ENCODE results near the gene ART1. TPM values are rescaled to one million over a fixed set of nuclear protein-coding genes. Genes with fewer than 3 reads are reported as not detected.

ART1 gene
- total RNA-seq, 2 experiments from 2014 or later: not detected

- ATAC-seq (no peak), DNase-seq (no peak)
Observed at GRCh38 chr11:3684129-3684818, 39.3 kb downstream of the ART1 start.

GRCh38 chr11:3684819-3685172, 39.9 kb downstream of the ART1 start:
- Mint-ChIP-seq H3K4me1 (peaks cover 4% of the 10 kb centered on the region), H3K36me3 (peaks cover 55% of the 10 kb centered on the region), H3K27ac (no peak overlapping the region), H3K4me3 (no peak overlapping the region), H3K27me3 (no peaks in the 10 kb centered on the region), H3K9me3 (ENCODE audit: low read depth) (no peaks in the 10 kb centered on the region)
- ATAC-seq (no peak), DNase-seq (no peak)
- CTCF ChIA-PET: interaction anchor here (2.2 kb wide), 1 partner anchor 123 kb away, joined by 10 read pairs; the partner anchor contains the start of gene PGAP2

More at GRCh38 chr11:3684129-3684818, 39.3 kb downstream of the ART1 start:
- no peaks in the 10 kb centered on the region for H3K27me3 Mint-ChIP-seq
- H3K36me3 Mint-ChIP-seq: peaks cover 59% of the 10 kb centered on the region
- H3K27ac Mint-ChIP-seq: no peak overlapping the region
- peaks cover 4% of the 10 kb centered on the region for H3K4me1 Mint-ChIP-seq
- CTCF ChIA-PET: interaction anchor here (2.2 kb wide), 1 partner anchor 124 kb away, joined by 10 read pairs; the partner anchor contains the start of gene PGAP2
- no peaks in the 10 kb centered on the region for H3K9me3 Mint-ChIP-seq (ENCODE audit: low read depth)
- H3K4me3 Mint-ChIP-seq: no peak overlapping the region

GRCh38 chr11:3685923-3686322, 41.0 kb downstream of the ART1 start:
- ATAC-seq: no peak
- Mint-ChIP-seq H3K27me3 (no peaks in the 10 kb centered on the region), H3K27ac (no peak overlapping the region), H3K9me3 (ENCODE audit: low read depth) (no peaks in the 10 kb centered on the region), H3K36me3 (peaks cover 51% of the 10 kb centered on the region), H3K4me1 (peaks cover 4% of the 10 kb centered on the region), H3K4me3 (no peak overlapping the region)
- no peak for DNase-seq
- CTCF ChIA-PET: no interaction called here

GRCh38 chr11:3686751-3687150, 41.8 kb downstream of the ART1 start:
- DNase-seq: no peak
- H3K36me3 Mint-ChIP-seq: peaks cover 51% of the 10 kb centered on the region
- H3K27me3 Mint-ChIP-seq: no peaks in the 10 kb centered on the region
- no peak overlapping the region for H3K27ac Mint-ChIP-seq
- CTCF ChIA-PET: no interaction called here
- no peak overlapping the region for H3K4me3 Mint-ChIP-seq
- H3K9me3 Mint-ChIP-seq (ENCODE audit: low read depth): no peaks in the 10 kb centered on the region
- ATAC-seq: no peak
- peaks cover 4% of the 10 kb centered on the region for H3K4me1 Mint-ChIP-seq

GRCh38 chr11:3700410-3700809, 55.5 kb downstream of the ART1 start:
- Mint-ChIP-seq H3K9me3 (ENCODE audit: low read depth) (no peaks in the 10 kb centered on the region), H3K4me1 (peaks cover 2% of the 10 kb centered on the region), H3K36me3 (peaks cover 52% of the 10 kb centered on the region), H3K27me3 (no peaks in the 10 kb centered on the region), H3K27ac (no peak overlapping the region), H3K4me3 (no peak overlapping the region)
- DNase-seq (no peak), ATAC-seq (no peak)
- CTCF ChIA-PET: no interaction called here

- H3K27me3 Mint-ChIP-seq: no peaks in the 10 kb centered on the region
- CTCF ChIA-PET: no interaction called here
- H3K9me3 Mint-ChIP-seq (ENCODE audit: low read depth): no peaks in the 10 kb centered on the region
- ATAC-seq (no peak), DNase-seq (no peak)
- H3K4me1 Mint-ChIP-seq: peaks cover 2% of the 10 kb centered on the region
- peaks cover 50% of the 10 kb centered on the region for H3K36me3 Mint-ChIP-seq
- no peak overlapping the region for H3K27ac Mint-ChIP-seq
- no peak overlapping the region for H3K4me3 Mint-ChIP-seq
Observed at GRCh38 chr11:3700910-3701309, 56.0 kb downstream of the ART1 start.

- Mint-ChIP-seq H3K9me3 (ENCODE audit: low read depth) (no peaks in the 10 kb centered on the region), H3K27ac (no peak overlapping the region), H3K36me3 (peaks cover 52% of the 10 kb centered on the region), H3K4me3 (no peak overlapping the region), H3K4me1 (peaks cover 2% of the 10 kb centered on the region), H3K27me3 (no peaks in the 10 kb centered on the region)
- ATAC-seq: no peak
- no peak for DNase-seq
- CTCF ChIA-PET: no interaction called here
Observed at GRCh38 chr11:3703383-3703782, 58.5 kb downstream of the ART1 start.

GRCh38 chr11:3707176-3707575, 62.2 kb downstream of the ART1 start:
- Mint-ChIP-seq H3K27ac (no peak overlapping the region), H3K4me3 (no peak overlapping the region), H3K9me3 (ENCODE audit: low read depth) (no peaks in the 10 kb centered on the region), H3K4me1 (peaks cover 4% of the 10 kb centered on the region), H3K27me3 (no peaks in the 10 kb centered on the region), H3K36me3 (peaks cover 47% of the 10 kb centered on the region)
- DNase-seq: no peak
- CTCF ChIA-PET: no interaction called here
- no peak for ATAC-seq

- Mint-ChIP-seq H3K9me3 (ENCODE audit: low read depth) (no peaks in the 10 kb centered on the region), H3K27ac (no peak overlapping the region), H3K27me3 (no peaks in the 10 kb centered on the region), H3K4me1 (peaks cover 4% of the 10 kb centered on the region), H3K36me3 (peaks cover 52% of the 10 kb centered on the region), H3K4me3 (no peak overlapping the region)
- ATAC-seq (no peak), DNase-seq (no peak)
- CTCF ChIA-PET: interaction anchor here (2.3 to 2.7 kb wide), 2 partner anchors 11 to 99 kb away, joined by 8 to 14 read pairs; partner anchors contain the start of gene PGAP2
Observed at GRCh38 chr11:3709977-3710376, 65.0 kb downstream of the ART1 start.

GRCh38 chr11:3710485-3711259, 65.7 kb downstream of the ART1 start:
- CTCF ChIA-PET: interaction anchor here (1.6 to 2.7 kb wide), 3 partner anchors 10 to 98 kb away, joined by 4 to 14 read pairs (median 8); partner anchors contain the start of gene PGAP2
- peaks cover 52% of the 10 kb centered on the region for H3K36me3 Mint-ChIP-seq

GRCh38 chr11:3712274-3712673, 67.3 kb downstream of the ART1 start:
- DNase-seq (no peak), ATAC-seq (no peak)
- H3K27me3 Mint-ChIP-seq: no peaks in the 10 kb centered on the region
- H3K4me3 Mint-ChIP-seq: no peak overlapping the region
- H3K36me3 Mint-ChIP-seq: peaks cover 51% of the 10 kb centered on the region
- no peaks in the 10 kb centered on the region for H3K9me3 Mint-ChIP-seq (ENCODE audit: low read depth)
- H3K4me1 Mint-ChIP-seq: peaks cover 4% of the 10 kb centered on the region
- CTCF ChIA-PET: interaction anchor here (1.6 to 2.7 kb wide), 3 partner anchors 9 to 96 kb away, joined by 4 to 14 read pairs (median 8); partner anchors contain the start of gene PGAP2
- no peak overlapping the region for H3K27ac Mint-ChIP-seq

More at GRCh38 chr11:3710485-3711259, 65.7 kb downstream of the ART1 start:
- DNase-seq (no peak), ATAC-seq (no peak)
- H3K27ac Mint-ChIP-seq: no peak overlapping the region
- no peak overlapping the region for H3K4me3 Mint-ChIP-seq
- no peaks in the 10 kb centered on the region for H3K27me3 Mint-ChIP-seq
- peaks cover 4% of the 10 kb centered on the region for H3K4me1 Mint-ChIP-seq
- no peaks in the 10 kb centered on the region for H3K9me3 Mint-ChIP-seq (ENCODE audit: low read depth)
